Endothelial cell (in vitro differentiated cells): ENCODE results near the gene KIAA2012. TPM values are rescaled to one million over a fixed set of nuclear protein-coding genes. Genes with fewer than 3 reads are reported as not detected.

Experiments
- DNase-seq: peaks from one replicate; pipeline ENCODE4 v3.0.0; 2021; ENCODE audit warnings: low spot score
- H3K27ac Mint-ChIP-seq: one replicate; pipeline ENCODE4 v1.8.0; 2021; ENCODE audit warnings: mixed read lengths, inconsistent platforms; ENCODE audit not compliant: unreplicated experiment
- H3K27me3 Mint-ChIP-seq: one replicate; pipeline ENCODE4 v1.8.0; 2021; ENCODE audit warnings: mild to moderate bottlenecking, moderate library complexity, mixed read lengths, inconsistent platforms; ENCODE audit not compliant: unreplicated experiment
- H3K36me3 Mint-ChIP-seq: one replicate; pipeline ENCODE4 v1.8.0; 2021; ENCODE audit warnings: mild to moderate bottlenecking, low read depth, mixed read lengths, inconsistent platforms; ENCODE audit not compliant: unreplicated experiment
- H3K4me1 Mint-ChIP-seq: one replicate; pipeline ENCODE4 v1.8.0; 2021; ENCODE audit warnings: mild to moderate bottlenecking, mixed read lengths, inconsistent platforms; ENCODE audit not compliant: unreplicated experiment
- H3K4me3 Mint-ChIP-seq: one replicate; pipeline ENCODE4 v1.8.0; 2021; ENCODE audit warnings: mild to moderate bottlenecking, mixed read lengths, inconsistent platforms; ENCODE audit not compliant: unreplicated experiment
- H3K9me3 Mint-ChIP-seq: one replicate; pipeline ENCODE4 v1.8.0; 2021; ENCODE audit warnings: mixed read lengths, inconsistent platforms; ENCODE audit not compliant: unreplicated experiment
- CTCF ChIP-seq: fragments of 200-600 bp; sonication (generic); IDR thresholded peaks from one replicate; pipeline ENCODE4 v1.5.0; 2021; ENCODE audit warnings: antibody characterized with exemption; ENCODE audit not compliant: unreplicated experiment
- total RNA-seq: library from RNA; stranded (reverse); fragmentation: NEBNext Ultra II Directional; extraction: Animal tissue kit (Norgen Biotek cat#: 25700); gene quantifications from one replicate; pipeline ENCODE4 v1.2.1, GENCODE V29; 2021; ENCODE audit not compliant: unreplicated experiment

Gene KIAA2012
- total RNA-seq, 1 donor from 2014 or later, result 0.08 TPM

GRCh38 chr2:202065876-202066275, 7.2 kb upstream of the KIAA2012 start:
- no peak overlapping the region for H3K27ac Mint-ChIP-seq
- no peak overlapping the region for H3K4me3 Mint-ChIP-seq
- no peak for TF ChIP-seq CTCF
- no peaks in the 10 kb centered on the region for H3K9me3 Mint-ChIP-seq
- no peak for DNase-seq
- peaks cover 5% of the 10 kb centered on the region for H3K4me1 Mint-ChIP-seq
- H3K27me3 Mint-ChIP-seq, result no peaks in the 10 kb centered on the region
- H3K36me3 Mint-ChIP-seq, result no peaks in the 10 kb centered on the region

GRCh38 chr2:202066875-202067274, 6.2 kb upstream of the KIAA2012 start:
- H3K36me3 Mint-ChIP-seq, result no peaks in the 10 kb centered on the region
- H3K9me3 Mint-ChIP-seq, result no peaks in the 10 kb centered on the region
- H3K27ac Mint-ChIP-seq, result no peak overlapping the region
- TF ChIP-seq CTCF, result no peak
- DNase-seq, result no peak
- no peaks in the 10 kb centered on the region for H3K27me3 Mint-ChIP-seq
- peaks cover 5% of the 10 kb centered on the region for H3K4me1 Mint-ChIP-seq
- no peak overlapping the region for H3K4me3 Mint-ChIP-seq

GRCh38 chr2:202067589-202067988, 5.5 kb upstream of the KIAA2012 start:
- H3K27me3 Mint-ChIP-seq, result peaks cover 1% of the 10 kb centered on the region
- no peaks in the 10 kb centered on the region for H3K9me3 Mint-ChIP-seq
- H3K27ac Mint-ChIP-seq, result no peak overlapping the region
- TF ChIP-seq CTCF, result no peak
- DNase-seq, result no peak
- no peaks in the 10 kb centered on the region for H3K36me3 Mint-ChIP-seq
- no peak overlapping the region for H3K4me3 Mint-ChIP-seq
- peaks cover 7% of the 10 kb centered on the region for H3K4me1 Mint-ChIP-seq

- Mint-ChIP-seq H3K4me1 (peaks cover 9% of the 10 kb centered on the region), H3K4me3 (no peak overlapping the region), H3K9me3 (no peaks in the 10 kb centered on the region), H3K27ac (no peak overlapping the region), H3K27me3 (peaks cover 3% of the 10 kb centered on the region), H3K36me3 (no peaks in the 10 kb centered on the region)
- no peak for TF ChIP-seq CTCF
- DNase-seq, result no peak
These were observed 3.6 kb upstream of the KIAA2012 start for GRCh38 chr2:202069170-202070067.

GRCh38 chr2:202071107-202071506, 1.9 kb upstream of the KIAA2012 start:
- Mint-ChIP-seq H3K36me3 (no peaks in the 10 kb centered on the region), H3K27ac (no peak overlapping the region), H3K27me3 (peaks cover 3% of the 10 kb centered on the region), H3K4me1 (peaks cover 4% of the 10 kb centered on the region), H3K9me3 (no peaks in the 10 kb centered on the region), H3K4me3 (no peak overlapping the region)
- no peak for TF ChIP-seq CTCF
- DNase-seq, result no peak
